ENCODE measurements around the gene WFIKKN2.
"Not testable (repeated sequence)": the region's sequence is repeated elsewhere in the genome, so short reads cannot be mapped to it uniquely, and the experiment has no call there.

The WFIKKN2 gene

DNA sequence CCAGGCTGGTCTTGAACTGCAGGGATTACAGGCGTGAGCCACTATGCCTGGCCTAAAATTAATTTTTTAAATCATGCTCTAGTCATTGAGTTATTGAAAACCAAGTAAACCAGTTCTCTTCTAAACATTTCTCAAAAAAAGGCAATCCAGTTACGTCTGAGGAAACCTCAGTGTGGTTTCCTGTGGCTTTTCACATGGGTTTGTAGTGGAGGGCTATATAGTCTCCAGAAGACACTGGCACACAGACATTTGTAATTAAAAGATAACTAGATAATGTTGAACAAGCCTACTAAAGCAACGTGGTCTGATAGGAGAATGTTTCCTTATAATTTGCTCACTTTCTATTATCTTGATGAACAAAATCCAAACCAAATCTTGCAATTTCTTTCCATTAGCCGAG, 36.0 kb downstream of the WFIKKN2 start:
- DNase-seq (ENCODE audit: low read depth in 3 of 3, low spot score in 1 of 3) = peak in 1 of 3 donors; percentile 40

DNA sequence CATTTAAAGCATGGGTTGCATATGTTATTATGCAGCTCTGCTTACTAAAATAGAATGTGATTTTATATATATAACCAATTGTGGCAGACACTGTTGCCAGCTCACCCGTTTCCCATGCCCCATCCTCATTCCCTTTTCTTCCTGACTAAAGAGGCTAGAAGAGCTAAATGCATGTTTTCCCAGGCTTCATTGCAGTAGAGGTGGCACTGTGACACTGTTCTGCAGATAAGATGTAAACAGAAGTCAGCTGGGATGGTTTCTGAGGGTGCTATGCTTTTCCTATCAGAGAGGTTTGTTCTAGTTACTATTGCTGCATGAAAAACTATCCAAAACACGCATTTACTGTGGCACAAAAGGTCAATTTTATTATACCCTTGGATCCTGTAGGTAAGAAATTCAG, 36.5 kb downstream of the WFIKKN2 start:
- no peak for DNase-seq (ENCODE audit: low read depth in 3 of 3, low spot score in 1 of 3)

DNA sequence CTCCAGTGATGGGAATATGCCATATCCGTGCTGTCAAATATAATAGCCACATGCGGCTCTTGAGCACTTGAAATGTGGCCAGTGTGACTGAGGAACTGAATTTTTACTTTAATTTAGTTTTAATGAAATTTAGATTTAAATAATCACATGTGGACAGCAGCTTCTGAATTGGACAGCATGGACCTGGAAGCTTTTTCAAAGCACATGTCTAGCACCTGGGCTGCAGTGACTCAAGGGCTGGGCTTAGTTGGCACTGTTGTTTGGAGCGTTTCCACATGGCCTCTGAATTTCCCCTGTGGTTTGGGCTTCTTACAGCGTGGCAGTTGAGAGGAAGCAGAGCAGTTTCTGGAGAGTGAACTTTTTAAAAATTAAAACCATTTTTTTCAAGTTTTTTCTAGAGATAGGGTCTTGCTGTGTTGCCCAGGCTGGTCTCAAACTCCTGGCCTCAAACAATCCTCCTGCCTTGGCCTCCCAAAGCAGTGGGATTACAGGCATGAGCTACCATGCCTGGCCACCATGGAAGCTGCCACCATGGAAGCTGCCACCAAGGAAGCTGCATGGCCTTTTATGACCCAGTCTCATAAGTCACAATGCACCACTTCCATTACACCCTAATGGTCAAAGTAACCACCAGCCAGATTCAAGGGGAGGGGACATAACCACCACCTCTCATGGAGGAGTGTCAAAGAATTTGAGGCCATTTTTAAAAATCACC, 37.5 kb downstream of the WFIKKN2 start:
- DNase-seq (ENCODE audit: low read depth in 3 of 3, low spot score in 1 of 3) = peak in 1 of 3 donors; percentile 22

DNA sequence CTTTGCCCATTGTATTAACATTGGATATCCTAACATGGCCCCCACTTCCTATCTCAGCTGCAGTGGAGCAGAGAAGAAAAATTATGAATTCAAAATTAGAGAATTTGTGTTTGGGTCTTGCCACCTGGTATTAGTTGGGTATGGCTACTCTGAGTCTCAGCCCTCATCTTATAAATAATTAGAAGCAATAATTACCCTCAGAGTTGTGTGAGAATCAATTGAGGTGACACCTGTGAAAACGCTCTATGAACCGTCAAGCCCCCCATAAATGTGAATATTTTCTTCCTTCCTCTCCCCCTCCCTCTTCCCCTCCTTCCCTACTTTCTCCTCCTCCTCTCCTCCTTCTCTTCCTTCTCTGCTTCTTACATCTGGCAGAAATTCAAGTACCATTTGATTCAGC, 39.7 kb downstream of the WFIKKN2 start:
- DNase-seq (ENCODE audit: low read depth in 3 of 3, low spot score in 1 of 3) = no peak

DNA sequence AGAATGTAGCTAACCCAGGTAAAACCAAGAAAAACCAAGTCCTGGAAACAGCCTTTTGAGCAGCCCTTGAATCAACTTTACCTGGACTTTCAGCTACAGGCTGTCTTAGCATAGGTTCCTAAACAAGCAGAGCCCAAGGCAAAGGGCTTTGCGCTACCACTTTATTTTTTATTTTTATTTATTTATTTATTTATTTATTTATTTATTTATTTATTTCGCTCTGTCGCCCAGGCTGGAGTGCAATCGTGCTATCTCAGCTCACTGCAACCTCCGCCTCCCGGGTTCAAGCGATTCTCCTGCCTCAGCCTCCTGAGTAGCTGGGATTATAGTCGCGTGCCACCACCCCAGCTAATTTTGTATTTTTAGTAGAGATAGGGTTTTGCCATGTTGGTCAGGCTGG, 41.7 kb downstream of the WFIKKN2 start:
- not testable (repeated sequence) for DNase-seq (ENCODE audit: low read depth in 3 of 3, low spot score in 1 of 3)

DNA sequence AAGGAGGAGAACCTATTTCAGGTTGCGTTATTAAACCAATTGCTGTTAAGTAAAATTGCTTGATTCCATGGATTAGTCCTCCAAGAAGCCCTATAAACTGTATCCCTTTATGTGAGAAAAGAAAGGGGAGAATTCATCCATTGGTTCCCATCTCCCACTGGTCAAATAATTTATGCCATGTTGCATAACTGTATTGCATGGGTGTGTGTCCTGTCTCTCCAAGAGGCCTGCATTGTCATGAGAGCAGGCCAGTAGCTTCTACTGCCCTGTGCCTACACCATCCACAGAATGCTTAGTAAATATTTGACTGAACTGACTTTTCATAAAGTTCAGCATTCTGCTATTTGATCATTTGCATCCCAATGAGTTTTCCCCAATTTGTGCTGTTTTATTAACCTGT, 42.5 kb downstream of the WFIKKN2 start:
- no peak for DNase-seq (ENCODE audit: low read depth in 3 of 3, low spot score in 1 of 3)

DNA sequence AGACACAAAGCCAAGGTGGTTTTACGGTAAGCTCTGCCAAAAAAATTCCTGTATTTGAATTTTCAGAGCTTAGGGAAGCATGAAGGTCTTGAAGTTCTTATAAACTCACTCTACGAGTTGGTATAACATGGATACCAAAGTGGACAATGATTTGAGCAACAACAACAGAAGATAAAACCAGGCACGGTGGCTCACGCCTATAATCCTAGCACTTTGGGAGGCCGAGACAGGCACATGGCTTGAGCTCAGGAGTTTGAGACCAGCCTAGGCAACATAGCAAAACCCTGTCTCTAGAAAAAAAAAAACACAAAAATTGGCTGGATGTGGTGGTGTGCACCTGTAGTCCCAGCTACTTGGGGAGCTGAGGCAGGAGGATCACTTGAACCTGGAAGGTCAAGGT, 43.7 kb downstream of the WFIKKN2 start:
- DNase-seq (ENCODE audit: low read depth in 3 of 3, low spot score in 1 of 3) = no peak

DNA sequence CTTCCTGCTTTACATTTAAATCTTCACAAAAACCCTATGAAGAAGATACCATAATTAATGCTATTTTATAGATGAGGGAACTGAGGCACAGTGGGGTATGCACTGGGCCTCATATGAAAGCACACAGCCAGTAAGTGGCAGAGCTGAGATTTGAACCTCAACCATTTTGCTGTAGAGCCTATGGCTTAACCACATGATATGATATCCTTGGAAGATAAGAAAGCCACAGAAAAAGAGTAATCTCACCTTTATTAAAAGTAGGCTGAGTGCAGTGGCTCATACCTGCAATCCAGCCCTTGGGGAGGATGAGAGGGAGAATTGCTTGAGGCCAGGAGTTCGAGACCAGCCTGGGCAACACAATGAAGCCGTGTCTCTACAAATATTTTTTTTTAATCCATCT, 45.8 kb downstream of the WFIKKN2 start:
- no peak for DNase-seq (ENCODE audit: low read depth in 3 of 3, low spot score in 1 of 3)

DNA sequence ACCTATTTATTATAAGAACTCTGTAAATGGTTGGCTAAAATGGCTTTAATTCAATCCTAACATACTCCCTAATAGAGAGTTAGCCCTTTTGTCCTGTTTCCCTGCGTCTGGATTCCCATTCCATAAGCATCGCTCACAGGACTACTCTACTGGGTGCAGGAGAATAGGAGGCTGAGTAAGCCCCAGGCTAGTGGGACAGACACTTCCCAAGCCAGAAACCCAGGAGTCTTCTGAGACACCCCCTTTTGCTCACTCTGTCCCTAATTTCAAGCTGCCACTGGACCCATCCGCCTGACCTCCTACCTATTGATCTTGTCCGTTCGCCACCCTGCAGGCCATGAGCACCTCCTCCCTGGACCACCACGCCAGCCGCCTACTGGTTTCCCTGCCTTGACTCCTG, 47.5 kb downstream of the WFIKKN2 start:
- DNase-seq (ENCODE audit: low read depth in 3 of 3, low spot score in 1 of 3) = no peak

DNA sequence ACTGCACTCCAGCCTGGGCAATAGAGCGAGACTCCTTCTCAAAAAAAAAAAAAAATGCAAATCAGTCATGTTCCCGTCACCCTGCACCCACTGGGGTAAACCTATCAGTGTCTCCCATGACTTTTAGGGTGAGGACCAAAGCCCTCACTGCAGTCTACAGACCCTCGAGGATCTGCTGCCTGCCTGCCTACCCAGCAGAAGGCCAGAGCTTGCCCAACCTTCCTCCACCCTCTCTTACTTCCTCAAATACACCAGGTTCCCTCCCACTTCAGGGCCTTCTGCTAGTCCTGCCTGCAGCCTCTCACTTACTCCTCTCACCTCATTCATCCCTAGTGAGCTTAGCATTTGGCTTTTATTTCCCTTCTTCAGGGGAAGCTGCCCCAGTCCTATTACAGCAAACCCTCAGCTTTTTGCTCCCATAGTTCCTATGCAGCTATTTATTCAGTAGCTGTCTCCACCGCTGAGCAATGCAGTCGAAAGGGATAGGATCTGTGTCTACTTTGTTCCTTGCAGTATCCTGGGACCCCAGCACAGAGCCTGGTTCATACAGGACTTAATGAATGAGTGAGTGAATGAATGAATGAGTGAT, 48.6 kb downstream of the WFIKKN2 start:
- no peak for DNase-seq (ENCODE audit: low read depth in 3 of 3, low spot score in 1 of 3)

DNA sequence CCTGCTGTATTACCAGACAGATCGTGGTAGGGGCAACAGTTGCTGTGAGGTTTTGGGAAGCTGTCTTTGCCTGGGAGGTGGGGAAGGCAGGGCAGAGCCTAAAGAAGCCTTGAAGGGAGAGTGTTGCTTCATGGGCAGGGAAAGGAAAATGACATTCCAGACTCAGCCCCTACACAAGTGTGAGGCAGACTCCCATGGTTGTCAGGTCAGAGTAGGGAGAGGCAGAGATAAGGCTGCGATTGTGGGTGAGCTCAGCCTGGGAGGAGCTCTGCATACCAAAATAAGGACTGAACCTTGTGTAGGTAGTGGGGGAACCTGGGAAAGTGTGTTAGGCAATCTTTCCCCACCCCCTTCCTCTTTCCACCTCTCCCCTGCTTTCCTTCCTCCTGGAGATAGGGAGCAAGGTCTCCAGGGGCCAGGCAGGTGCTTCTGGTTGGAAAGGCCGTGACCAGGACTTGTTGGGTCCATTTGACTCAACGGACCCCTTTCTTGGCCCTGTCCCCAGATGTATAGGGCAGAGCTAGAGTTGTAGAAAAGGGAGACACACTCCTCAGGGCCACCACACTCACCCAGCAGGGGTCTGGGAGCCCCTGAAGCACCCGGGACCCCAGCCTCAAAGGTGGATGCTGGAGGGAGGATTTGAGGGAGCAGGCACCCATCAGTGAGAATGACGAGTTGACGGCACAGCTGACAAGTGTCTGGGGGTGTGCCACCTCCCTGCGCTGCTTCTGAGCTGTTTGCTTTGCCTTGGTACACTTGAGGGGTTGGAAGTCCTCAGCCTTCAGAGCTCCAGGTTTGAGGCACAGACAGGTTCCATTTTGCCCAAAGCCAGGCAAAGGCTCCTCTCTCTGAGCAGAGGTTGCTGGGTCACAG, 49.3 kb downstream of the WFIKKN2 start:
- DNase-seq (ENCODE audit: low read depth in 3 of 3, low spot score in 1 of 3) = no peak

DNA sequence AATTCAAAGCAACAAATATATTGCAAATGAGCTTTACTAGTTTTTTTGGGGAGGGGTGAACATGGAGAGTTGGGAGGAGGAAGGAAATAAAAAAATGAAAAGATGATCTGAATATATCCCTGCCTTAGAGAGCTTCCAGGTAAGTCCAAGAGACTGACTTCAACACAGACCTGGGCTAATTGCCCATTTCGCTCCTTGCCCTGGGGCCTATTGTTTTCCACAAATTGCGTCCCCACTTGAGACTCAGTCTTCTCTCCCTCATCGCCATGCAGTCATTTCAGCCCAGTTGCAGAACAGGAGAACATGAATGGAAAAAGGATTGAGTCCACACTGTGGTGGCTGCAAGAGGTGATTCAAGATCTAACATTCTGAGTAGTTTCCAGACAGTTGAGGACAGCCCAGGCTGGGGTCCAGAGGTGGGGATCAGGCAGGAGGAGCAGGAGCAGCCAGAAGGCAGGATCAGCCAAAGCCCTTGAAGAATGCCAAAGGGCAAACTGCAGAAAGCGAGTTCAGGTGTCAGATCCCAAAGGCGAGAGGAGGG, 52.4 kb downstream of the WFIKKN2 start:
- no peak for DNase-seq (ENCODE audit: low read depth in 3 of 3, low spot score in 1 of 3)

DNA sequence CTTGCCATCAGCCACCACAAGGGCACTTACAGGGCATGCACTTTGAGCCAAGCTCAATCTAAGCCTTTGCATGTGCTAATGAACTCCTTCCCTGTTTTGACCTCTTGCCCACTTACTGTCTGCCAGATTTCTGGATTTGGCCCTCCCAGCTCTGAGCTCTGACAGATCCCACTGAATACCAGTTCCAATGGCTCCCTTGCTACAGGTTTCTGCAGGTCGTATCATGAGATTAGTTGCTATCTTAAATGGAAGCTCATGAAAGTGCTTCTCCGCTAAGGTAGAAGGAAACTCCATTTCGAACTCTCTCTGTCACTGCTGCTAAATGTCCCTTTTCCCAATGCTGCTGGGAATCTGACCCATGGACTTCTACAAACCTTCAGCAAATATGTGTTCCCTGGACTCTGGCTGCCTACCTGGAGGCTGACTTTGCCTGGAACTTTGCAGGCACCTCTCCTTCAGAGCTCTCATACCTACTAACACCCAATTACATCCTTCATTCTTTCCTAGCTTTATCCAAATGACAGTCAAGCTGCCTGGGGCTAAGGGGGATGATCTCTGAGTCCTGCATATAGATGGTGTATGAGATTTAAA, 54.2 kb downstream of the WFIKKN2 start:
- DNase-seq (ENCODE audit: low read depth in 3 of 3, low spot score in 1 of 3) = no peak

DNA sequence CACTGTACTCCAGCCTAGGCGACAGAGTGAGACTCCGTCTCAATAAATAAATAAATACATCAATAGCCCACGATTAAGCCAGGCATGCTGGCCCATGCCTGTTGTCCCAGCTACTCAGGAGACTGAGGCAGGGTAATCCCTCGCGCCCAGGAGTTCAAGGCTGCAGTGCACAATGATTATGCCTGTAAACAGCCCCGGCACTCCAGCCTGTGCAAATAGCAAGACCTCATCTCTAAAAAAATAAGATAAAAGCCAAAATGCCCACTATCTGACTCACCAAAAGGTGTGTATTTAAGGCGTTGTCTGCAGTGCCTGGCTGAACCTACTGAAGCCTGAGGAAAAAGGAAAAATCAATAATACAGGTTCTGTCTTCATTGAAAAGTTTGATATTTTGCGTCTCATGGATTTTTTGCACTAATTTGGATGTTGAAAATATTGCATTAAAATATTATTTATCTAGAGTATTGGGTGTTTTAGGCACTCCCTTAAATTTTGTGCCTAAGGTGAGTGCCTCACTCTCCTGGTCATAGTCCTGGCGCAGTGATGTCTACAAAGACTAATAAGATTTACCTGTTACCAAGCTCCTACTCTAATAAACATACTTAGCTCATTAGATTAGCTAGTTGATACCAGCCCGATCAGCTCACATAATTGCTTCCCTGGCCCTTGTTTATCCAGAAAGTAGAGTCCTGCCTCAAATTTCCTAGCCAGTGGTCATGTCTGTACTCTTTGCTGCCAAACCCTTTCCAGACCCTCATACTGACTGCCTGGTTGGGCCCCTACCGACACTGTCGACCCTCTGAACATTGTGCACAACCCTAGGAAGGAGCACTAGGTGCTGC, 55.5 kb downstream of the WFIKKN2 start:
- DNase-seq (ENCODE audit: low read depth in 3 of 3, low spot score in 1 of 3) = no peak

DNA sequence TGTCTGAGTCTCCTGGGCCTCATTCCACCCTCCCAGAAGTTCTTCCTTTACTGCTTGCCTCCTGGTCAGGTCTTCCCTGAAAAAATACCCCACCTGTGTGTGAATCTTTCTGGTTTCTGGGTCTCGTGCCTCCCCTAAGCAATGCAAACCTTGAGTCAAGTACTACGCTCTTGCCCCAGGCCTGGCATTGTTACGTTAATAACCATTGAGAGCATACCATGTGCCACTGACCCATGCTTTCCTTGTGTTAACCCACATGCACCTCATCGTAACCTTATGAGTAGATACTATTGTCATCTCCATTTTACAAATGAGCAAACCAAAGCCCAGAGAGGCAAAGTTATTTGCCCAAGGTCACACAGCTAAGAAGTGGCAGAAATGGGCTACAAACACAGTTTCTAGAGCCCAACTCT, 56.2 kb downstream of the WFIKKN2 start:
- DNase-seq (ENCODE audit: low read depth in 3 of 3, low spot score in 1 of 3) = no peak
